Thyroid gland (tissue), 4 donors: ENCODE data around the gene ZNF519.

Experiments used
- CTCF ChIP-seq, 6 experiments: fragments of 200-600 bp in 3 of 6; fragments of 450-650 bp in 3 of 6; sonication (generic) in 3 of 6; IDR thresholded peaks; one replicate each; pipeline ENCODE4 v1.5.1; 2016 to 2019; ENCODE audit warnings: antibody characterized with exemption in 6 of 6, mild to moderate bottlenecking in 2 of 6, inconsistent platforms in 1 of 6, moderate library complexity in 1 of 6
- POLR2A ChIP-seq, 2 donors: fragments of 450-650 bp; IDR thresholded peaks; one replicate each; pipeline ENCODE4 v1.6.1; 2017; ENCODE audit warnings: antibody characterized with exemption in 2 of 2, mild to moderate bottlenecking in 2 of 2, moderate library complexity in 1 of 2

GRCh38 chr18:14144628-14144895 lies 12.3 kb upstream of the ZNF519 start:
- TF ChIP-seq CTCF (IDR thresholded peaks at IDR 0.05) (no peak), POLR2A (IDR thresholded peaks at IDR 0.05) (no peak)
